Prostate gland (tissue), 2 donors: ENCODE measurements around the gene MECP2. TPM values are rescaled to one million over a fixed set of nuclear protein-coding genes. Genes with fewer than 3 reads are reported as not detected.

Source experiments
- DNase-seq: peaks from one replicate; pipeline ENCODE4 v3.0.0-alpha.2; 2019; ENCODE audit warnings: low spot score
- H3K27ac ChIP-seq, 2 donors: fragments of 200-600 bp; sonication (generic); 2 replicates each; pipeline ENCODE4 v1.5.1; 2017 to 2019
- H3K27me3 ChIP-seq: fragments of 200-600 bp; sonication (generic); replicated peaks from 2 replicates; pipeline ENCODE4 v1.5.1; 2019; ENCODE audit not compliant: insufficient read depth
- H3K36me3 ChIP-seq, 2 donors: fragments of 200-600 bp; sonication (generic); 1 replicate in 1 of 2; 2 replicates in 1 of 2; pipeline versions ENCODE4 v1.5.1 to v1.8.1; 2017 to 2019
- H3K4me1 ChIP-seq: fragments of 200-600 bp; sonication (generic); replicated peaks from 2 replicates; pipeline ENCODE4 v1.5.1; 2019
- H3K4me3 ChIP-seq, 2 donors: fragments of 200-600 bp; sonication (generic); 2 replicates each; pipeline ENCODE4 v1.5.1; 2017 to 2019
- H3K9me3 ChIP-seq: fragments of 200-600 bp; sonication (generic); 2 replicates; pipeline ENCODE4 v1.5.1; 2017
- CTCF ChIP-seq, 4 experiments: fragments of 200-600 bp in 2 of 4; fragments of 450-650 bp in 2 of 4; sonication (generic) in 2 of 4; IDR thresholded peaks; 1 replicate in 3 of 4; 2 replicates in 1 of 4; pipeline ENCODE4 v1.5.1; 2016 to 2019; ENCODE audit warnings: antibody characterized with exemption in 4 of 4, mild to moderate bottlenecking in 2 of 4, moderate library complexity in 2 of 4
- POLR2A ChIP-seq: fragments of 450-650 bp; IDR thresholded peaks from one replicate; pipeline ENCODE4 v1.6.1; 2016; ENCODE audit warnings: antibody characterized with exemption, mild to moderate bottlenecking
- POLR2AphosphoS5 ChIP-seq: sonication (generic); formaldehyde crosslinking; IDR thresholded peaks from one replicate; pipeline ENCODE4 v1.6.1; 2017; ENCODE audit warnings: antibody characterized with exemption
- WGBS: methylation state at CpG from one replicate; pipeline ENCODE4 v1.1.5; 2018; 5-methylcytosine and 5-hydroxymethylcytosine counted together
- intact Hi-C: fragments of 100-400 bp; cut with DNase I; formaldehyde crosslinking; loops from one replicate; pipeline ENCODE4 v1.14.2; 2022
- total RNA-seq, 2 donors: library from RNA; depleted of rRNA; stranded (reverse); fragments of >200 nt; gene quantifications; one replicate each; pipeline ENCODE4 v1.1.0, GENCODE V29; 2016

Gene MECP2
- total RNA-seq, 2 donors from 2014 or later, result 54.4 to 85.2 TPM

GRCh38 chrX:154082396-154083125 is 15.0 kb downstream of the MECP2 start:
- TF ChIP-seq POLR2A (no peak), CTCF (IDR thresholded peaks at IDR 0.05) (no peak), POLR2AphosphoS5 (no peak)
- DNase-seq, result no peak
- intact Hi-C loops, result no loop called here
- Histone ChIP-seq H3K4me1 (no peaks in the 10 kb centered on the region), H3K36me3 (no peaks in the 10 kb centered on the region), H3K27me3 (no peaks in the 10 kb centered on the region), H3K27ac (no peak overlapping the region), H3K9me3 (no peaks in the 10 kb centered on the region), H3K4me3 (no peak overlapping the region)
- WGBS, result 51% methylated on average over 11 of the region's 11 CpGs

- intact Hi-C loops, result no loop called here
- Histone ChIP-seq H3K27me3 (no peaks in the 10 kb centered on the region), H3K9me3 (no peaks in the 10 kb centered on the region), H3K36me3 (no peaks in the 10 kb centered on the region), H3K27ac (no peak overlapping the region), H3K4me1 (no peaks in the 10 kb centered on the region), H3K4me3 (no peak overlapping the region)
- no peak for TF ChIP-seq POLR2AphosphoS5
- TF ChIP-seq POLR2A, result no peak
- no peak for TF ChIP-seq CTCF (IDR thresholded peaks at IDR 0.05)
- whole genome bisulfite sequencing, result 97% methylated on average over 4 of the region's 4 CpGs
- no peak for DNase-seq
These were observed 20.4 kb downstream of the MECP2 start for GRCh38 chrX:154077101-154077500.

- Histone ChIP-seq H3K4me3 (no peak overlapping the region), H3K9me3 (no peaks in the 10 kb centered on the region), H3K4me1 (no peaks in the 10 kb centered on the region), H3K27ac (no peak overlapping the region), H3K27me3 (no peaks in the 10 kb centered on the region), H3K36me3 (no peaks in the 10 kb centered on the region)
- WGBS, result 39% methylated on average over 3 of the region's 3 CpGs
- intact Hi-C loops, result no loop called here
- no peak for DNase-seq
- TF ChIP-seq POLR2AphosphoS5, result no peak
- no peak for TF ChIP-seq CTCF (IDR thresholded peaks at IDR 0.05)
- TF ChIP-seq POLR2A, result no peak
These were observed 23.3 kb downstream of the MECP2 start for GRCh38 chrX:154074199-154074598.

- DNase-seq, result no peak
- Histone ChIP-seq H3K27me3 (no peaks in the 10 kb centered on the region), H3K4me3 (no peak overlapping the region), H3K9me3 (no peaks in the 10 kb centered on the region), H3K4me1 (no peaks in the 10 kb centered on the region), H3K27ac (no peak overlapping the region), H3K36me3 (no peaks in the 10 kb centered on the region)
- intact Hi-C loops, result no loop called here
- no peak for TF ChIP-seq POLR2AphosphoS5
- no peak for TF ChIP-seq POLR2A
- TF ChIP-seq CTCF (IDR thresholded peaks at IDR 0.05), result no peak
- 84% methylated on average over 1 of the region's 1 CpG for WGBS
These were observed 25.3 kb downstream of the MECP2 start for GRCh38 chrX:154072192-154072591.

GRCh38 chrX:154068560-154068959 is 29.0 kb downstream of the MECP2 start:
- intact Hi-C loops, result no loop called here
- Histone ChIP-seq H3K27ac (no peak overlapping the region), H3K4me3 (no peak overlapping the region), H3K36me3 (no peaks in the 10 kb centered on the region), H3K4me1 (no peaks in the 10 kb centered on the region), H3K9me3 (no peaks in the 10 kb centered on the region), H3K27me3 (no peaks in the 10 kb centered on the region)
- no peak for DNase-seq
- 94% methylated on average over 3 of the region's 3 CpGs for WGBS
- no peak for TF ChIP-seq POLR2A
- TF ChIP-seq CTCF (IDR thresholded peaks at IDR 0.05), result no peak
- TF ChIP-seq POLR2AphosphoS5, result no peak
